ENCODE results near the gene BLTP3B. TPM values are rescaled to one million over a fixed set of nuclear protein-coding genes. Genes with fewer than 3 reads are reported as not detected.

BLTP3B gene
- total and polyA plus RNA-seq, 7 donors: 9.3 to 36.8 (median 22.4) TPM

DNA sequence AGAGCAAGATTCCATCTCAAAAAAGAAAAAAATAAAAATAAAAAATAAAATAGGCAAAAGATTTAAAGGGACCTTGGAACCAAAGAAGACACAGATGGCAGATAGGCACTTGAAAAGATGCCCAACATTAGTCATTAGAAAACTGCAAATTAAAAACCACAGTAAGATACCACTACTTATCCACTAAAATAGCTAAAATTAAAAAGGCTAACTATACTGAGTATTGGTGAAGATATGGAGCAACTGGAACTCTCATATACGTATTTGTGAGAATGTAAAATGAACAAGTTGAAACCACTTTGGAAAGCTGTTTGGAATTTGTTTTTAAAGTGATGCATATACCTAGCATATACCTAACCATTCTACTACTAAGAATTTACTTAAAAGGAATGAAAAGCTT, 22.3 kb downstream of the BLTP3B start:
- peaks cover 1% of the 10 kb centered on the region for H3K4me1 ChIP-seq
- no peak overlapping the region for H3K27ac ChIP-seq
- WGBS, 3 donors: 98 to 100% (median 100%) methylated on average over 1 of the region's 1 CpG
- H3K4me3 ChIP-seq: no peak overlapping the region
- intact Hi-C loops (cut with DNase I): no loop called here
- ATAC-seq (no peak), DNase-seq (no peak)
- peaks cover 9% of the 10 kb centered on the region for H3K9me3 ChIP-seq
- peaks cover 0 to 2% of the 10 kb centered on the region in 2 donors for H3K36me3 ChIP-seq (ENCODE audit: insufficient read depth in 1 of 2, low read depth in 1 of 2)
- TF ChIP-seq, protein P1, sequence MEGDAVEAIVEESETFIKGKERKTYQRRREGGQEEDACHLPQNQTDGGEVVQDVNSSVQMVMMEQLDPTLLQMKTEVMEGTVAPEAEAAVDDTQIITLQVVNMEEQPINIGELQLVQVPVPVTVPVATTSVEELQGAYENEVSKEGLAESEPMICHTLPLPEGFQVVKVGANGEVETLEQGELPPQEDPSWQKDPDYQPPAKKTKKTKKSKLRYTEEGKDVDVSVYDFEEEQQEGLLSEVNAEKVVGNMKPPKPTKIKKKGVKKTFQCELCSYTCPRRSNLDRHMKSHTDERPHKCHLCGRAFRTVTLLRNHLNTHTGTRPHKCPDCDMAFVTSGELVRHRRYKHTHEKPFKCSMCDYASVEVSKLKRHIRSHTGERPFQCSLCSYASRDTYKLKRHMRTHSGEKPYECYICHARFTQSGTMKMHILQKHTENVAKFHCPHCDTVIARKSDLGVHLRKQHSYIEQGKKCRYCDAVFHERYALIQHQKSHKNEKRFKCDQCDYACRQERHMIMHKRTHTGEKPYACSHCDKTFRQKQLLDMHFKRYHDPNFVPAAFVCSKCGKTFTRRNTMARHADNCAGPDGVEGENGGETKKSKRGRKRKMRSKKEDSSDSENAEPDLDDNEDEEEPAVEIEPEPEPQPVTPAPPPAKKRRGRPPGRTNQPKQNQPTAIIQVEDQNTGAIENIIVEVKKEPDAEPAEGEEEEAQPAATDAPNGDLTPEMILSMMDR (IDR thresholded peaks at IDR 0.05): no peak
- H3K27me3 ChIP-seq (ENCODE audit: insufficient read depth in 3 of 3, low read length in 2 of 3): no peaks in the 10 kb centered on the region

DNA sequence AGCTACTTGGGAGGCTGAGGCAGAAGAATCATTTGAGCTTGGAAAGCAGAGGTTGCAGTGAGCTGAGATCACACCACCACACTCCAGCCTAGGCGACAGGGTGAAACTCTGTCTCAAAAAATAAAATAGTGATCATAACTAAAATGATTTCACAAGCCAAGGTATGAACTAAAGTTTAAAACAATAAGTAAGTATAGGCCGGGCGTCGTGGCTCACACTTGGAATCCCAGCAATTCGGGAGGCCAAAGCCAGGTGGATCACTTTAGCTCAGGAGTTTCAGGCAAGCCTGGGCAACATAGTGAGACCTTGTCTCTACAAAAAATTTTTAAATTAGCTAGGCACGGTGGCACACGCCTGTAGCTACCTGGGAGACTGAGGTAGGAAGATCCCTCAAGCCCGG, 27.4 kb downstream of the BLTP3B start:
- TF ChIP-seq, protein P1 (IDR thresholded peaks at IDR 0.05): no peak
- Histone ChIP-seq H3K4me1 (no peaks in the 10 kb centered on the region), H3K27me3 (ENCODE audit: insufficient read depth in 3 of 3, low read length in 2 of 3) (no peaks in the 10 kb centered on the region), H3K36me3 (ENCODE audit: insufficient read depth in 1 of 2, low read depth in 1 of 2) (peaks cover 0 to 3% of the 10 kb centered on the region in 2 donors), H3K9me3 (peaks cover 5% of the 10 kb centered on the region), H3K27ac (no peak overlapping the region), H3K4me3 (no peak overlapping the region)
- intact Hi-C loops (cut with DNase I): no loop called here
- DNase-seq (no peak), ATAC-seq (no peak)
- 92 to 97% (median 94%) methylated on average over 8 of the region's 8 CpGs for WGBS, 3 donors

- ATAC-seq (no peak), DNase-seq (no peak)
- no peak overlapping the region for H3K27ac ChIP-seq
- no peak overlapping the region for H3K4me3 ChIP-seq
- H3K27me3 ChIP-seq (ENCODE audit: insufficient read depth in 3 of 3, low read length in 2 of 3): no peaks in the 10 kb centered on the region
- TF ChIP-seq, protein P1 (IDR thresholded peaks at IDR 0.05): no peak
- intact Hi-C loops (cut with DNase I): no loop called here
- peaks cover 0 to 3% of the 10 kb centered on the region in 2 donors for H3K36me3 ChIP-seq (ENCODE audit: insufficient read depth in 1 of 2, low read depth in 1 of 2)
- no peaks in the 10 kb centered on the region for H3K4me1 ChIP-seq
- H3K9me3 ChIP-seq: peaks cover 4% of the 10 kb centered on the region
Measured at GRCh38 chr12:100114574-100114973, 28.1 kb downstream of the BLTP3B start.

DNA sequence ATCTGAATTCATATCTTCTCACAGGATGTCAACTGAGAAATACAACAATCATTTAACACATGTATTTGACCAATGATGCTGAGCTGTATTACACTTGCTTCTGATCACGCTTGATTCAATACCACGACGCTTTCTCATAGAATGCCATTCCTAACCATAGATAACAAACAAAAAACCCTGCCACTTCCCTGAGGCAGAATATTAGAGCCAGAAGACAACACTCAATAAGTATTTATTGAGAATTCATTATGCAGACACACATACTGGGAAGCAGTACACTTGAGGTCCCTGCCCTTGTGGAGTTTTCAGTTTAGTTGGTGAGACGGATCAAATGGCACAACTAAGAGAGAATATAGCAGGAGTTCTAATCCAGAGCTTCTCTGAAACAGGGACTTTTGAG, 32.4 kb downstream of the BLTP3B start:
- no peak for ATAC-seq
- TF ChIP-seq, protein P1 (IDR thresholded peaks at IDR 0.05): no peak
- no peak overlapping the region for H3K4me3 ChIP-seq
- H3K36me3 ChIP-seq (ENCODE audit: insufficient read depth in 1 of 2, low read depth in 1 of 2): peaks cover 0 to 5% of the 10 kb centered on the region in 2 donors
- H3K4me1 ChIP-seq: no peaks in the 10 kb centered on the region
- no peaks in the 10 kb centered on the region for H3K9me3 ChIP-seq
- no peaks in the 10 kb centered on the region for H3K27me3 ChIP-seq (ENCODE audit: insufficient read depth in 3 of 3, low read length in 2 of 3)
- no peak overlapping the region for H3K27ac ChIP-seq
- no peak for DNase-seq
- intact Hi-C loops (cut with DNase I): no loop called here
- 95 to 98% (median 95%) methylated on average over 4 of the region's 4 CpGs for WGBS, 3 donors

DNA sequence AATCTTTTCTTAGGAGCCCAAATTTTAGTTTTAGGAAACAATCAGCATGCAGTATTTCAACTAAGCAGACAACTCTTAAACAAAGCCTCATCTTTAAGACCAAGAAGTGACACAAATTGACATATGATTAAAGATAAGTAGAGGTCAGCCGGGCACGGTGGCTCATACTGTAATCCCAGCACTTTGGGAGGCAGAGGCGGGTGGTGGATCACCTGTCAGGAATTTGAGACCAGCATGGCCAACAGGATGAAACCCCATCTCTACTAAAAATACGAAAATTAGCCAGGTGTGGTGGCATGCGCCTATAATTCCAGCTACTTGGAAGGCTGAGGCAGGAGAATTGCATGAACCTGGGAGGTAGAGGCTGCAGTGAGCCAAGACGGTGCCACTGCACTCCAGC, 35.8 kb downstream of the BLTP3B start:
- ATAC-seq: no peak
- Histone ChIP-seq H3K9me3 (no peaks in the 10 kb centered on the region), H3K27ac (no peak overlapping the region), H3K4me3 (no peak overlapping the region), H3K36me3 (ENCODE audit: insufficient read depth in 1 of 2, low read depth in 1 of 2) (peaks cover 0 to 23% of the 10 kb centered on the region in 2 donors), H3K27me3 (ENCODE audit: insufficient read depth in 3 of 3, low read length in 2 of 3) (no peaks in the 10 kb centered on the region), H3K4me1 (no peaks in the 10 kb centered on the region)
- intact Hi-C loops (cut with DNase I): no loop called here
- 75 to 91% (median 79%) methylated on average over 6 of the region's 6 CpGs for WGBS, 3 donors
- TF ChIP-seq, protein P1 (IDR thresholded peaks at IDR 0.05): no peak
- DNase-seq: no peak

All from psoas muscle (tissue), 8 donors.